Stomach (tissue), 9 donors: ENCODE measurements around the gene SPDEF. TPM values are rescaled to one million over a fixed set of nuclear protein-coding genes. Genes with fewer than 3 reads are reported as not detected.

ENCODE experiments used
- DNase-seq, 2 donors: peaks; one replicate each; pipeline versions ENCODE4 v3.0.0 to v3.0.0-alpha.2; 2013 to 2019
- H3K27ac ChIP-seq, 5 donors: fragments of 200-600 bp in 4 of 5; sonication (generic) in 4 of 5; one replicate each; pipeline ENCODE4 v1.5.1; 2013 to 2019; ENCODE audit warnings: mild to moderate bottlenecking in 1 of 5, moderate library complexity in 1 of 5
- H3K27me3 ChIP-seq, 3 donors: fragments of 200-600 bp; sonication (generic); one replicate each; pipeline ENCODE4 v1.5.1; 2017 to 2019; ENCODE audit warnings: mixed run types in 1 of 3
- H3K36me3 ChIP-seq, 4 donors: fragments of 200-600 bp; sonication (generic); 1 replicate in 3 of 4; 2 replicates in 1 of 4; pipeline ENCODE4 v1.5.1; 2016 to 2019
- H3K4me1 ChIP-seq, 4 donors: fragments of 200-600 bp; sonication (generic); one replicate each; pipeline ENCODE4 v1.5.1; 2016 to 2019
- H3K4me3 ChIP-seq, 4 donors: fragments of 200-600 bp; sonication (generic) in 3 of 4; one replicate each; pipeline ENCODE4 v1.5.1; 2016 to 2019; ENCODE audit warnings: mild to moderate bottlenecking in 1 of 4
- H3K9me3 ChIP-seq, 4 donors: fragments of 200-600 bp; sonication (generic); one replicate each; pipeline ENCODE4 v1.5.1; 2016 to 2019
- EP300 ChIP-seq: sonication (generic); formaldehyde crosslinking; IDR thresholded peaks from one replicate; pipeline ENCODE4 v1.6.1; 2017; ENCODE audit warnings: antibody characterized with exemption
- POLR2A ChIP-seq, 4 donors: fragments of 450-650 bp; IDR thresholded peaks; one replicate each; pipeline ENCODE4 v1.6.1; 2016; ENCODE audit warnings: antibody characterized with exemption in 4 of 4, control low read depth in 2 of 4, mild to moderate bottlenecking in 1 of 4, moderate library complexity in 1 of 4
- POLR2AphosphoS5 ChIP-seq, 3 donors: sonication (generic); formaldehyde crosslinking; IDR thresholded peaks; one replicate each; pipeline ENCODE4 v1.6.1; 2016; ENCODE audit warnings: antibody characterized with exemption in 3 of 3
- WGBS, 5 donors: extraction: QIAGEN DNeasy Blood & Tissue Kit in 3 of 5; methylation state at CpG; one replicate each; pipeline versions ENCODE4 v1.1.5 to v1.1.7; 2013 to 2018; 5-methylcytosine and 5-hydroxymethylcytosine counted together
- intact Hi-C: fragments of 100-400 bp; cut with DNase I; formaldehyde crosslinking; loops from one replicate; pipeline ENCODE4 v1.15.1; 2023; ENCODE audit warnings: low total_unique reads
- polyA plus RNA-seq, 3 donors: library from polyadenylated mRNA; stranded (reverse); fragments of 200-250 nt; gene quantifications; one replicate each; pipeline ENCODE4 v1.2.3, GENCODE V29; 2013
- total RNA-seq, 5 donors: library from RNA; depleted of rRNA; stranded (reverse); fragments of >200 nt; gene quantifications; one replicate each; pipeline versions ENCODE4 v1.1.0 to v1.2.3, GENCODE V29; 2014 to 2016
- TF ChIP-seq, protein P1 (sequence below), 7 experiments: fragments of 450-650 bp in 4 of 7; fragments of 200-600 bp in 3 of 7; sonication (generic) in 3 of 7; IDR thresholded peaks; one replicate each; pipeline ENCODE4 v1.5.1; 2016 to 2019; ENCODE audit warnings: antibody characterized with exemption in 7 of 7, control low read depth in 2 of 7, mild to moderate bottlenecking in 1 of 7
- donor health status: healthy with polysubstance abuse.
- donor health status: Bipolar disorder and iron deficiency.
- donor health status: healthy.

The SPDEF gene
- total and polyA plus RNA-seq, 8 donors = 2.2 to 129 (median 31.4) TPM

DNA sequence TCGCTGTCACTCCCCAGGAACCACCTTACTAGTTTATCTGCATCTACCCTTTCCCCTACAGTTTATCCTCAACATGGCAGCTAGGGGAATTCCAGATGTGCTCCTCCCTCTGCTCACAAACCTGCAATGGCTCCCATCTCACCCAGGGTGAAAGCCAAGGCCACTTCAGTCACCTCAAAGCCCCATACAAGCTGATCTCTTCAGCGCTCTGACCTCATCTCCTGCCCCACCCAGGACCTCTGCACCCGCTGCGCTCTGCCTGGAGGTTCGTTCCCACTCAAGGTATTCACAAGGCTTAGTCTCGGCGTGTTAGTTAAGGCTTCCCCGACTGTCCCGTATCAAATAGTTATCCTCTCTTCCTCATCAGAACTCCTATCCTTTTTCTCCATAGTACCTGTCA, 28.6 kb upstream of the SPDEF start:
- peaks cover 17 to 46% (median 31%) of the 10 kb centered on the region in 4 donors for H3K36me3 ChIP-seq
- intact Hi-C loops = no loop called here
- WGBS, 5 donors = 88 to 97% (median 92%) methylated on average over 9 of the region's 9 CpGs
- H3K27ac ChIP-seq = no peak overlapping the region
- no peak for DNase-seq
- no peaks in the 10 kb centered on the region for H3K27me3 ChIP-seq
- H3K4me1 ChIP-seq = peaks cover 12 to 32% (median 24%) of the 10 kb centered on the region in 4 donors
- H3K9me3 ChIP-seq = no peaks in the 10 kb centered on the region
- no peak overlapping the region for H3K4me3 ChIP-seq
- TF ChIP-seq POLR2AphosphoS5 (IDR thresholded peaks at IDR 0.05) (no peak), EP300 (no peak), POLR2A (IDR thresholded peaks at IDR 0.05) (no peak)
- TF ChIP-seq, protein P1, sequence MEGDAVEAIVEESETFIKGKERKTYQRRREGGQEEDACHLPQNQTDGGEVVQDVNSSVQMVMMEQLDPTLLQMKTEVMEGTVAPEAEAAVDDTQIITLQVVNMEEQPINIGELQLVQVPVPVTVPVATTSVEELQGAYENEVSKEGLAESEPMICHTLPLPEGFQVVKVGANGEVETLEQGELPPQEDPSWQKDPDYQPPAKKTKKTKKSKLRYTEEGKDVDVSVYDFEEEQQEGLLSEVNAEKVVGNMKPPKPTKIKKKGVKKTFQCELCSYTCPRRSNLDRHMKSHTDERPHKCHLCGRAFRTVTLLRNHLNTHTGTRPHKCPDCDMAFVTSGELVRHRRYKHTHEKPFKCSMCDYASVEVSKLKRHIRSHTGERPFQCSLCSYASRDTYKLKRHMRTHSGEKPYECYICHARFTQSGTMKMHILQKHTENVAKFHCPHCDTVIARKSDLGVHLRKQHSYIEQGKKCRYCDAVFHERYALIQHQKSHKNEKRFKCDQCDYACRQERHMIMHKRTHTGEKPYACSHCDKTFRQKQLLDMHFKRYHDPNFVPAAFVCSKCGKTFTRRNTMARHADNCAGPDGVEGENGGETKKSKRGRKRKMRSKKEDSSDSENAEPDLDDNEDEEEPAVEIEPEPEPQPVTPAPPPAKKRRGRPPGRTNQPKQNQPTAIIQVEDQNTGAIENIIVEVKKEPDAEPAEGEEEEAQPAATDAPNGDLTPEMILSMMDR (IDR thresholded peaks at IDR 0.05) = no peak

DNA sequence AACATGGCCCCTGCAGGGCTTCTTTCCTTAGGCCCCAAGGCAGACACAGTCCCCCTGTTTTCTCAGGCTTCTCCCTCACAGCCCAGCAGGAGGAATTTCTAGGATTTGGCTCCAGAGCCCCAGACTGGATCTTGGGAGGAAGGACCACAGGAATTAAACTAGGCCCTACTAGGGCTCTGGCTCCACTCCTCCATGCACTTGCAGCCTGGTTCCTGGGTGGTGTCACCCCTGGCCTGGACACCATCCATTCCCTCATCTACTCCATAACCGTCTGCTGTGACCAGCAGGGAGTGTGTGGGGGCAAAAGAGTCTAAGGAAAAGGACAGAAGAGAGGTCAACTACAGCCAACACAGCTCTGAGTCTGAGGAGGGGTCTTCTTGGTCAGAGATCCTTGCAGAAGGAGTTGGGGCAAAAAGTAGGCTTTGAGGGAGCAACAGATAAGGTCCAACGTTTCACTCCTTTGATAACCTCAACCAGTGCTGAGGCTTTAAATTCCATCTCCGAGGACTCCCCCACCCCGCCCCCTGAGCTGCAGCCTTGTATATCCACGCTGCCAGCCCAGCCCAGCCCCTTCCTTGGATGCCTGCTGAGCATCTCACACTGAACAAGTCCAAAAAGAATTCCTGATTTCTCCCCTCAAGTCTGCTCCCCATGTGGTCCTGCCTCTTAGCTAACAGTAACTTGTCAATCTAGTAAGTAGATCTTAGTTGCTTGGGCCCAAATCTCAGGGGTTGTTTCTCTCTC, 27.9 kb upstream of the SPDEF start:
- DNase-seq = no peak
- peaks cover 12 to 32% (median 24%) of the 10 kb centered on the region in 4 donors for H3K4me1 ChIP-seq
- no peaks in the 10 kb centered on the region for H3K9me3 ChIP-seq
- H3K4me3 ChIP-seq = no peak overlapping the region
- 72 to 83% (median 77%) methylated on average over 5 of the region's 5 CpGs for WGBS, 5 donors
- peaks cover 11 to 40% (median 24%) of the 10 kb centered on the region in 4 donors for H3K36me3 ChIP-seq
- no peak overlapping the region for H3K27ac ChIP-seq
- H3K27me3 ChIP-seq = no peaks in the 10 kb centered on the region
- intact Hi-C loops = no loop called here
- TF ChIP-seq POLR2A (IDR thresholded peaks at IDR 0.05) (no peak), EP300 (no peak), POLR2AphosphoS5 (IDR thresholded peaks at IDR 0.05) (no peak)
- TF ChIP-seq, protein P1 (IDR thresholded peaks at IDR 0.05) = no peak

DNA sequence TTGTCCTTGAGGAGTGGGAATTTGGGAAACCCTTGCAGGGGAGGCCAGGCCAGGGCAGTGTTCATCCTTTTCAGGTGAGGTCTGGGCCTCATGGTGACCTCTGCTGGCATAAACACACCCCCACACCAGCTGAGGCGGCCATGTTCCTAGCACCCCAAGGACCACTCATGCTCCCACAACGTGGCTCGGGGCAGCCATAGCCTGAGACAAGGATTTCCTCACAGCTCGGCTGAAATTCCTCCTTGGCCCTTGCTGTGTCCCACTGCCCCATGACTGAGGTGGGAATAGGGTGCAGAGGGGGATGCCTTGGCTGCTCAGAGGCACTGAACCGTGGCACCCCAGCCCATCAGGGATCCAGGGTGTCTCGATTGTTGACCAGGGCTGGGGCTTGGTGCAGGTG, 27.3 kb upstream of the SPDEF start:
- no peak for DNase-seq

DNA sequence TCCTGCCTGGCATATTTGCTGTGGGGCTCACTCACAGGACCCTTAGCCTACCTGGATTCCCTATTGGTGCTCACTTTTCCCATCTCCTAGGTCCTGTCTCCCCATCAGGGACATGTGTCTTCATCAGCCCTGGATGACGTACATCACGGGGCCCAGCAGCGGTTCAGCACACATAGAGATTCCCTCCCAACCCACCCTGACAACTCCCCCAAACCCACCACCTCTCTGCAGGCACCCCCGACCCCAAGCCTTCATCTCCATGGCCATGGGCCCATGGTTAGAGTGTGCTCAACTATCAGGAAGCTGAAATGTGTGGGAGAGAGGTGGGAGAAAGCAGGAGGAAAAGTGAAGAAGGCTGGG, 25.4 kb upstream of the SPDEF start:
- H3K4me3 ChIP-seq = no peak overlapping the region
- no peak for DNase-seq
- H3K36me3 ChIP-seq = peaks cover 0 to 16% (median 3%) of the 10 kb centered on the region in 4 donors
- no peaks in the 10 kb centered on the region for H3K9me3 ChIP-seq
- WGBS, 5 donors = 91 to 97% (median 97%) methylated on average over 4 of the region's 4 CpGs
- no peaks in the 10 kb centered on the region for H3K27me3 ChIP-seq
- TF ChIP-seq POLR2A (IDR thresholded peaks at IDR 0.05) (no peak), EP300 (no peak), POLR2AphosphoS5 (IDR thresholded peaks at IDR 0.05) (no peak)
- TF ChIP-seq, protein P1 (IDR thresholded peaks at IDR 0.05) = no peak
- intact Hi-C loops = no loop called here
- peaks cover 12 to 19% (median 17%) of the 10 kb centered on the region in 4 donors for H3K4me1 ChIP-seq
- no peak overlapping the region for H3K27ac ChIP-seq

More for the DNA sequence above, 27.3 kb upstream of the SPDEF start:
- intact Hi-C loops = no loop called here
- H3K4me1 ChIP-seq = peaks cover 12 to 32% (median 24%) of the 10 kb centered on the region in 4 donors
- H3K27me3 ChIP-seq = no peaks in the 10 kb centered on the region
- H3K27ac ChIP-seq = no peak overlapping the region
- no peak overlapping the region for H3K4me3 ChIP-seq
- H3K36me3 ChIP-seq = peaks cover 8 to 34% (median 20%) of the 10 kb centered on the region in 4 donors
- WGBS, 5 donors = 84 to 99% (median 91%) methylated on average over 3 to 6 of the region's 6 CpGs
- H3K9me3 ChIP-seq = no peaks in the 10 kb centered on the region
- TF ChIP-seq POLR2AphosphoS5 (IDR thresholded peaks at IDR 0.05) (no peak), EP300 (no peak), POLR2A (IDR thresholded peaks at IDR 0.05) (no peak)
- TF ChIP-seq, protein P1 (IDR thresholded peaks at IDR 0.05) = peak in 3 of 7 experiments; percentile 7 to 17 (median 8)
